HG02798 (cell line): ENCODE measurements around the gene SMC3.
"Not testable (repeated sequence)": the region's sequence is repeated elsewhere in the genome, so short reads cannot be mapped to it uniquely, and the experiment has no call there.

Source experiments
- ATAC-seq: cut with Tn5 transposase; IDR thresholded peaks from one replicate; pipeline ENCODE4 v1.9.1; 2021; ENCODE audit warnings: mild to moderate bottlenecking; ENCODE audit not compliant: unreplicated experiment, poor library complexity

Gene SMC3

GRCh38 chr10:110567201-110568054 is at the start of gene SMC3:
Gene SMC3 (plus strand): TSS chr10:110567695. CDS start chr10:110567817, 122 bp downstream.
- peak; percentile 91 for ATAC-seq

DNA sequence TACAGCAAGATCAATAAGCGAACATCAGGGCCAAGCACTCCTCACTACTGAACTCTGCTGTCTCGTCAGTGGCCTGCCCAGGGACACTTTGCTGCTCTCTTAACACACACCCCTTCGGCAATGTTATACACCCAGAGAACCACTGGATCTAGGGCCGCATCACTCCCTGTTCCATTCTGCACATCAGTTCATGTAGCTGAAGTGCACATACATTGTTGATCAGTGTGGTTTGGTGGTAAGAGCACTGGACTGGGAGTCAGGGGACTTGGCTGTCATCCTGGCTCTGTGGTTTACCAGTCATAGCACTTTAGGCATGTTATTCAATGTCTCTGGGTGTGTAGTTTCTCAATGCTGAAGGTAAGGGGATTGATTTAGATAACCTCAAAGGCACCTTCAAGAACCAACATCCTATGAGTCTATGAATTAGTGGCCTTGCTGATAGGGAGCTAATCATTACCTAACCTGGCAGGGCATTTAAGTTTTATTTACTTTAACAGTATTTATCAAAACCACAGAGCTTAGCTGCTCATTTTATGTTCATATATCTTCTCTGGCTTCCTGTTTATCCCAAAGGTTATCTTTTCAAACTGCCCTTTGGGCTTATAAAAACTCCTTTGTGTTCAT is 45.0 kb upstream of the SMC3 start:
- ATAC-seq = no peak

GRCh38 chr10:110523736-110524135 is 43.8 kb upstream of the SMC3 start:
- ATAC-seq = no peak

DNA sequence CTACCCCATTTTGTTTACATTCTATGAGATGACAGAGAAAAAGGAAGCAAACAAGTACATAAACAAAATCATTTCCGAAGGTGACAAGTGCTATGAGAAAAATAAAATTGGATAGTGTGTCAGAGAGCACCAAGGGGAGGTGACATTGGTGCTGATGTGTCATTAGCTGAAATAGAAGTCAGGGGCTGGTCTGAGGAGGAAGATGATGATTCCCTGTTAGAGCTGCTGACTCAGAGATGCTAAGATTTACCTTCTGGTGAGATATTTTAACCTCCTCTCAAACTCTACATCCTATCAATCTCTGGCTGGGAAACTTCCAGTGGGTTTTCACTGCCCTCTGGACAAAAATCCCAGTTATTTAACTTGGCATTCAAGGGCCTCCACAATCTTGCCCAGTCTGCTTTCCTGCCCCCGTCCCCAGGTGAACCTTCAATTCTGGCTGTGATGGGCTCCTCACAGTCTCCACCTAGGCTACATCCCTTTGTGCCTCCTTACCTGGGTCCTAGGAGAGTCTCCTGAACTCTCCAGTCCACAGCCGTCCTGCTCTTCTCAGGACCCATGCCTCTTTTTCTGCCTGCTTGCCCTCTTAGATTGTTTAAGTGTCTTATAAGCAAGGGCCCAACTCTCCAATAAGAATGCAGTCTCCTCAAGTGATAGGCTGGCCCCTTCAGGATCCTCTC is 43.2 kb upstream of the SMC3 start:
- ATAC-seq = no peak

DNA sequence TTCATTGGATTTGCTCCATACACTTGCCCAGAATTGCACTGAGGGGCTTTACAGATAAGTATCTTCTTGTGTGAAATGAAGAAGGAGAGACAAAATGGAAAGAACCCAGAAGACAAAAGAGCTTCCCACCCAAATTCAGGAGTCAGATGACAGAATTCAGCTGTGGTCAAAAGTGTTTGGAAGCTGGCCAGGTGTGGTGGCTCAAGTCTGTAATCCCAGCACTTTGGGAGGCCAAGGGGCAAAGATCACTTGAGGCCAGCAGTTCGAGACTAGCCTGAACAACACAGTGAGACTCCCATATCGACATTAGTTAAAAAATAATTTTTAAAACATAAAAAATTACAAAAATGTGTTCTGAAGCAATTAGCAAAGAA is 42.6 kb upstream of the SMC3 start:
- no peak for ATAC-seq

GRCh38 chr10:110525349-110526260 is 41.9 kb upstream of the SMC3 start:
- no peak for ATAC-seq

- ATAC-seq = no peak
Measured at GRCh38 chr10:110527731-110528171, 39.7 kb upstream of the SMC3 start.

GRCh38 chr10:110528224-110528996 is 39.1 kb upstream of the SMC3 start:
- peak; percentile 17 for ATAC-seq

GRCh38 chr10:110528997-110529524 is 38.4 kb upstream of the SMC3 start:
- ATAC-seq = peak; percentile 86

GRCh38 chr10:110529596-110530011 is 37.9 kb upstream of the SMC3 start:
- no peak for ATAC-seq

DNA sequence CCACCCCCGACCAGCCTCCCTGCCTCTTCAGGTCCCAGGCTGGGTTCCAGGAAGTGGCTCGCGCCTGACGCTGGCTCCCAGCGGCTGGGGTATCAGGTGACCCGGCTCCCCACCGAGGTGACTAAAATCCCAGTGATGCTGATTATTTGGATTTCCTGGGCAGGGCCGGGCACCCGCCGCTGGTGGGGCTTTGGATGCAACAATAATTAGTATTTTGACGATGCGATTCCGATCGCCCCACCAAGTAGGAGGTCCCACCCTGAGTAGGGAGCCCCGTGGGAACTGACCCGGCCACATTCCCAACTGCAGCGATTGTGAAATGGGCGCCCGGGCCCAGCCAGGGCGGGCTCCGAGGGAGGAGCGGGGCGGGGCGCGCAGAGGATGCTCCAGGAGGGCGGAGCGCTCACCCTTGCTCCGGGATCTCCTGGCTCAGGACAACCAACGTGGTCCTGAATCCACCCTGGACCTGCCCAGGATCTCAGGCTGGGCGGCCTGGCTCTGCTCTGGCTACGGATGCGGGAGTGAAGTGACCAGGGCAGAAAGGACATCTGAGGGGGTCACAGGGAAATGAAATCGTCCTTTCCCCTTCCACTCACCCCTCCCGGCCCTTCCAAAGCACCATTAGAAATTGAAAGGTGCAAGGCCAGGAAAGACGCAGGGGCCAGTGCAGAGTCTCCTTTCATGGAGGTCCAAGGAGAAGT is 37.2 kb upstream of the SMC3 start:
- no peak for ATAC-seq

DNA sequence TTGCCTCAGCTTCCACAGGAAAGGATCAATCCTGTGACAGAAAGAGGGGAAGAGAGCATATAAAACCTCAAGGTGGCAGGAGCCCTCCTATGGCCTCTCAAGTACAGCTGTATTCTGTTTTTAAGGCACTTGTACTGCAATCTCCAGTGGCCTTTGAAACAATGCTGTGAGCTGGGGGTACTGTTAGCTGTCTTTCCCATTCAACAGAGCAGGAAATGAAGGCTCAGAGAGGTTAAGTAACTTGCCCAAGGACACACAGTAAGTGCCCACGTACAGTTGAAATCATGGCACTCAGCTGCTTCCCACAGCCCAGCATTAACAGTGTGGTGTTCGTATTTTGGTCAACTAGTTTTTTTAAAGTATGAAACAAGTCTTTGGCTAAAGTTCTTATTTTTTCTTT is 35.8 kb upstream of the SMC3 start:
- no peak for ATAC-seq

GRCh38 chr10:110532628-110533027 is 34.9 kb upstream of the SMC3 start:
- ATAC-seq = not testable (repeated sequence)

GRCh38 chr10:110533149-110533548 is 34.3 kb upstream of the SMC3 start:
- no peak for ATAC-seq

DNA sequence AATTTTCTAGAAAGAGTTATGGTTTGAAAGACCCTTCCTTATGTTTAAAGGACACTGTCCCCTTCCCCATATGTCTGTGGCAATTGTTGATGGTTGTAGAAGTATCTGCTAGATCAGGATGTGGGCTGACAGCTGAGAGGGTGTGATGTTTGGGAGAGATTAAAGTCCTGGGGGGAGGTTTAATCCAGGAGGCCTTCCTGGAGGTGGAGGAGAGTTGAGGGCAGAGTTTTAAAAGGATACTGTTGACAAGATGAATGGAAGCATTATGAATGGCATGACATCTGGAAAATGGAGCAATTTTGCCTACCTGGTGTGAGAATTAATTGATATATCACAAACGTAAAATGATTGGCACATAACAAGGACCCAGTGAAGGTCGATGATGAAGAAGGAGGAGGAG is 32.9 kb upstream of the SMC3 start:
- ATAC-seq = no peak

- peak; percentile 87 for ATAC-seq
Measured at GRCh38 chr10:110535958-110536891, 31.3 kb upstream of the SMC3 start.

GRCh38 chr10:110539091-110539490 is 28.4 kb upstream of the SMC3 start:
- ATAC-seq = no peak
